Retinal pigment epithelial cell (primary cell): Measurements from ENCODE around the gene PYHIN1.

Experiments
- DNase-seq: peaks from one replicate; pipeline ENCODE4 v3.0.0-alpha.2; 2010; ENCODE audit warnings: low read depth
- H3K4me3 ChIP-seq: 2 replicates; pipeline ENCODE4 v1.5.1; 2011; ENCODE audit warnings: mild to moderate bottlenecking, low read length, control low read depth, moderate library complexity
- TF ChIP-seq, protein P1 (sequence below): conservative IDR thresholded peaks from 2 replicates; pipeline ENCODE4 v1.5.1; 2011; ENCODE audit warnings: low read depth, low read length, control low read depth, inconsistent platforms

PYHIN1 gene

DNA sequence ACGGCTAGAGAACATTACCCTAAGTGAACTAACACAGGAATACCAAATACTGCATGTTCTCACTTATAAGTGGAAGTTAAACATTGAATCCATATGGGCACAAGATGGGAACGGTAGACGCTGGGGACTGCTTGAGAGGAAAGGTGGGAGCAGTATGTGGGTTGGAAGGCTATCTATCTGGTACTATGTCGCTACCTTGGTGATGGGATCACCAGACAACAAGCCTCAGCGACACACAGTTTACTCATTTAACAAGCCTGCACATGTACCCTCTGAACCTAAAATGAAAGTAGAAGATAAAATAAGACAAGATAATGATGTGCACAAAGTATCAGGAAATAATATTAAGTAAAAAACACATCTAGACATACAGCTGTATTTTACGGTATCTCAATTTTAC lies 819 bp downstream of the PYHIN1 start:
- no peak for DNase-seq
- TF ChIP-seq, protein P1, sequence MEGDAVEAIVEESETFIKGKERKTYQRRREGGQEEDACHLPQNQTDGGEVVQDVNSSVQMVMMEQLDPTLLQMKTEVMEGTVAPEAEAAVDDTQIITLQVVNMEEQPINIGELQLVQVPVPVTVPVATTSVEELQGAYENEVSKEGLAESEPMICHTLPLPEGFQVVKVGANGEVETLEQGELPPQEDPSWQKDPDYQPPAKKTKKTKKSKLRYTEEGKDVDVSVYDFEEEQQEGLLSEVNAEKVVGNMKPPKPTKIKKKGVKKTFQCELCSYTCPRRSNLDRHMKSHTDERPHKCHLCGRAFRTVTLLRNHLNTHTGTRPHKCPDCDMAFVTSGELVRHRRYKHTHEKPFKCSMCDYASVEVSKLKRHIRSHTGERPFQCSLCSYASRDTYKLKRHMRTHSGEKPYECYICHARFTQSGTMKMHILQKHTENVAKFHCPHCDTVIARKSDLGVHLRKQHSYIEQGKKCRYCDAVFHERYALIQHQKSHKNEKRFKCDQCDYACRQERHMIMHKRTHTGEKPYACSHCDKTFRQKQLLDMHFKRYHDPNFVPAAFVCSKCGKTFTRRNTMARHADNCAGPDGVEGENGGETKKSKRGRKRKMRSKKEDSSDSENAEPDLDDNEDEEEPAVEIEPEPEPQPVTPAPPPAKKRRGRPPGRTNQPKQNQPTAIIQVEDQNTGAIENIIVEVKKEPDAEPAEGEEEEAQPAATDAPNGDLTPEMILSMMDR, result no peak
- H3K4me3 ChIP-seq, result no peak overlapping the region

DNA sequence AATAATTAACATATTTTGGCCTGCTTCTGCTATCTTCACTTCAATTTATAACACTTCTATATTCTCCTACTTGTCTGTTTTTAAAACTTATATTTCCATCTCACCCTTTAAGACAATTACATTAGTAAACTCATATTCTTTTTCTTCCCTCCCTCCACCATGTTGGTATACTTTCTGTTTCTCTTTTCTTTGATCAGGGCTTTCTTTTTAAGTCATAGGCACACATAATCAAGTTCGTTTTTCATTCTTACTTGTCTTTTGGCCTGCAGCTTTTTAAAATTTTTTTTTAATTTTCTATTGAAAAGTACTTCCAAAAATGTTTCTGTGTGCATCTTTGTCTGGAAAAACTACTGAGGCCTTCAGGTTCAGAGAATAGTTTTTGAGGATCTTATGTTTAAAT lies 2.3 kb downstream of the PYHIN1 start:
- no peak overlapping the region for H3K4me3 ChIP-seq
- no peak for DNase-seq
- TF ChIP-seq, protein P1, result no peak

DNA sequence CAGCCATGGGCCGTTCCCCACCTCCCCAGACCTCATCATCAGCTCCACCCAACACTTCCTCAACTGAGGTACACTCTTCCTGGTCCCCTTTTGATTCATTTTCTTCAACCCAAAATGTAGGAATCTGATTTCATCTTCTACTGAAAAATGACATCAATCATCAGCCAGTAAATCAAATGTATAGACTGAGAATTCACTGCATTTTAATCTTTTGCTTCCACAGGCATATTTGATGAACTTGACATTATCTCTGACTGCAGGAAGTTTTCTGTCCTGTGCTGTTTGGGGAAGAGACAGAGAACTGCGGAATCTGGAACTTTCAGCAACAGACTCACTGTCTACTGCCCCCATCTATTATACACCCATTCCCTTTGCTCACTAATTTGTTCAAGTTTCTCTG lies 7.8 kb downstream of the PYHIN1 start:
- H3K4me3 ChIP-seq, result no peak overlapping the region
- DNase-seq, result no peak
- TF ChIP-seq, protein P1, result no peak

DNA sequence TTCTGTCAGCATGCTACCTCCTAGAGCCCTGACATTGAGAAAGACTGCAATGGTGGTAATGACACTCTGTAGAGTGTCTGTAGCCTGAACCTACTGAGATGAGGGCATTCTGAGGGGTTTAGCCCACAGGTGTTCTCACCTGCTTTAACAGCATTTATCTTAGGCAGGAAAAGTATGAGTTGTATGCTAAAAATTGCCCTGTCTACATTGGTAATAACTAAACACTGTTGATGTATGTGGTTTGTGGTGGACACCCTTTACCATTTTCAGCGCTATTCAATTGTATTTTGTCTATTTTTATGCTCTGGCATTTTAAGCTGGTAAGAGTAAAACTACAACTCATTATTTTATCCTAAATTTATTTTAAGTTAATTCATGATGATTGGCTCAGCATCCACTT lies 10.0 kb downstream of the PYHIN1 start:
- no peak for DNase-seq
- no peak overlapping the region for H3K4me3 ChIP-seq
- TF ChIP-seq, protein P1, result no peak

DNA sequence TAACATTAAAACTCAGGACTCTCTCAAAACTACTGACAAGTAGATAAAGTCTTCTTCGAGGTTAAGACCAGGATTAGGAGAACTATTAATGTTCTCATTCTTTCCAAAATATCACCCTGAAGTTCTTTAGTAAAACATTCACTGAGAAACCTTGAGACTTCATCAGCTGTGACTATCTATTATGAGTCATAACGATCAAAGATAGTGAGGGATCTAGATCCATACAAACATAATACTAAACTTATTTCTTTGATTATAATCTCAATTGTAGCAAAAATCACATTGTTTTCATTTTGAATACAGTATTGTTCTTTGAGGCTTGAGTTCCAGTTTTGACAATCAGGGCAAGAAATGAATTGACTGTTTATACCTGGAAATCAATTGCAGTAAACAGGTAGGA lies 11.1 kb downstream of the PYHIN1 start:
- TF ChIP-seq, protein P1, result no peak
- no peak for DNase-seq
- no peak overlapping the region for H3K4me3 ChIP-seq

DNA sequence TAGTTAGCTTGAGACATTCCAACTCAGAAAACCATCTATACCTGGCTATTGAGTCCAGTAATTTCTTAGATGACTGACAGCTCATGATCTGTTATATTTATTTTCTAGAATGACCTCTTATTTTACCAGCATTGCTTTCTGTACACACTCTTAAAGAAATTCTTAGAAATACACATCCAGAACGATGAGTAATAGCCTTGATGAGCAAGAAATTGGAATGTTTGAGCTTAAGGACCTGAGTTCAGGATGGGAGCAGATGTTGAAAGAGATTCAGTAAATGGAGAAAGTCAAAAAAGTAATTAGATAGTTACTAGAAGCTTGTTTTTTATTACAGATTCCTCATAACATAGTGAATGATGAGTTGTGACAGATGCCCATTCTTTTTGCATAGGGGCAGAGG lies 11.7 kb downstream of the PYHIN1 start:
- no peak overlapping the region for H3K4me3 ChIP-seq
- no peak for DNase-seq
- TF ChIP-seq, protein P1, result no peak

DNA sequence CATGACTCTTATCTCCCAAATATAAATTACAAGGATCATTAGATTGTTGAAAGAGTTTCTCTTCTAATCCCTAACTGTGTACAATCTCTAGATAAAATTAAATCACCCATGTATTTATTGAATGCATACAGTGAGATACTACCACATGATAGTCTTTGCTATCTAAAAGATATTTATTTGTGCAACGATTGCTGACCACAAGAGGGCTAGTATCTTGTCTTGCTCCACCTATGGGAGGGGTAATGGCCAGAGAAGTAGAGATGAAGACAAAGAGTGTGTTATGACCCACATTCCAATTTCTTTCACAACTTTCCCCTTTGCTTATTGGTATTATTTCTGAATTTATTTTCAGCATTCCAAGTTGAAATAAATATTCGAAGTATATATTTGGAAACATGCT lies 13.7 kb downstream of the PYHIN1 start:
- no peak overlapping the region for H3K4me3 ChIP-seq
- TF ChIP-seq, protein P1, result no peak

More for the DNA sequence above, 13.7 kb downstream of the PYHIN1 start:
- DNase-seq, result no peak
